HG02970 (cell line): ENCODE data around the gene ATP11A.
A peak's percentile ranks its signal among the peaks of the same experiment; 100 is the strongest.

ENCODE experiments used
- ATAC-seq: cut with Tn5 transposase; IDR thresholded peaks from one replicate; pipeline ENCODE4 v1.9.1; 2021; ENCODE audit warnings: mild to moderate bottlenecking, moderate library complexity, moderate number of reproducible peaks; ENCODE audit not compliant: unreplicated experiment, low FRiP score

The ATP11A gene

GRCh38 chr13:112688560-112689302 lies 1.1 kb upstream of the ATP11A start:
- ATAC-seq = no peak

- ATAC-seq = peak; percentile 24
These were observed 568 bp downstream of the ATP11A start for GRCh38 chr13:112690283-112690929.

DNA sequence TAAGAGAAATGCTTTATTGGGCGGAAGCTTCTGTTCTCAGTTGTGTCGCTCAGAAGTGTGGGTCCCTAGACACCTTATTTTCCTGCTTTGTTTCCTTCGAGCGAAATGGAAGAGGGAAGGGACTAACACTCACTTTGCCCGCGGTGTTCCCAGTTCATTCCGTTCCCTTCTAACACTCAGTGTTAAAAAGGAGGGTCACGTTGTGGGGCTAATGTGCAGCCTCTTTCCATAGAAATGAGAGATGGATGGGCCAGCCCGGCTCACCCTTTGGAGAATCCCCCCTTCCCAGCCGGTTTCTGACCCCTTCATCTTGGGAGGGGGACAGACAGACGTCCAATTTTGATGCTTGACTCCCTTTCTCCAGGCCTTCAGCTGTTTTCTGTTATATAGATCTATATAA lies 2.3 kb downstream of the ATP11A start:
- no peak for ATAC-seq

DNA sequence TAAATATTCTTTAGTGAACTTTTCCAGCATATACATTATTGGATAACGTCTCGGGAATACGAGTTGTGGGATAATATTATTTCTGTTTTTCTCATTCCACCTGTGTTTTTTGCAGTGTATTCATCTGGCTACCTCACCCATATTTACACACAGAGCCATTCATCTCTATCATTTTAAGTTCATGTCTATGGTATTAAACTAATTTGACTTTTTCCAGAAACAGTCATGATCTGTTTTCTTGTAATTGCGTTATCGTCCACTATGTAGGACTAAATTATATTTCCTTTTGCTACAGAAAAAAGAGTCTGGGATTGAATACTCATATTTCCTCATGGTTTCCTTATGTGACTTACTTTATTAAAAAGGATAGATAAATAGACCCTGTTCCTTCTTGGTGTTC lies 2.7 kb downstream of the ATP11A start:
- ATAC-seq = no peak

DNA sequence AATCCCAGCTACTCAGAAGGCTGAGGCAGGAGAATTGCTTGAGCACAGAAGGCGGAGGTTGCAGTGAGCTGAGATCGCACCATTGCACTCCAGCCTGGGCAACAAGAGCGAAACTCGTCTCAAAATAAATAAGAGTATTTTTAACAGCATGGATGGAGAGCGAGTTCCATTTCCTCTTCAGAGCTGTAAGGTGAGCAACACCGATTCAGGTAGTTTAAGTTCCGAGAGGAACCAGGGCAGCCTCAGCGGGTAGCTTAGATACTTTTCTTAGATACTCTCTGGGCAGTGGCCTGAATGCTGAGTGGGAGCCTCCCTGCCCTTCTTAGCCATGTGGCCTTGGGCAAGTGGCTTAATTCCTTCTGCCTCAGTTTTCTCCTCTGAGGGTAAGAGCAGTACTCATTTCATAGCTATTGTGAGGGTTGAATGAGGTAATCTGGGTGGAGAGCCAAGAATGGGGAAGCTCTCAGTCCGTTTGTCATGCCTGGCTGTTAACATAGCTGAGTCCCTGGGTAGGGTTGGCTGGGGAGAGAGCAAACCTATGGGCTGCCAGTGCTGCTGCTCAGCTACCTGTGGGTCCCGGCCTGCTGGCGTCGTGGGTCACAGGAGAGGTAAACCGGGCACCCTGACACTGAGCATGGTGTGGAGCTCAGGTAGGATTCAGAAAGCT lies 4.1 kb downstream of the ATP11A start:
- ATAC-seq = no peak

- no peak for ATAC-seq
These were observed 5.3 kb downstream of the ATP11A start for GRCh38 chr13:112695121-112695520.

- ATAC-seq = no peak
These were observed 6.4 kb downstream of the ATP11A start for GRCh38 chr13:112696001-112696868.

DNA sequence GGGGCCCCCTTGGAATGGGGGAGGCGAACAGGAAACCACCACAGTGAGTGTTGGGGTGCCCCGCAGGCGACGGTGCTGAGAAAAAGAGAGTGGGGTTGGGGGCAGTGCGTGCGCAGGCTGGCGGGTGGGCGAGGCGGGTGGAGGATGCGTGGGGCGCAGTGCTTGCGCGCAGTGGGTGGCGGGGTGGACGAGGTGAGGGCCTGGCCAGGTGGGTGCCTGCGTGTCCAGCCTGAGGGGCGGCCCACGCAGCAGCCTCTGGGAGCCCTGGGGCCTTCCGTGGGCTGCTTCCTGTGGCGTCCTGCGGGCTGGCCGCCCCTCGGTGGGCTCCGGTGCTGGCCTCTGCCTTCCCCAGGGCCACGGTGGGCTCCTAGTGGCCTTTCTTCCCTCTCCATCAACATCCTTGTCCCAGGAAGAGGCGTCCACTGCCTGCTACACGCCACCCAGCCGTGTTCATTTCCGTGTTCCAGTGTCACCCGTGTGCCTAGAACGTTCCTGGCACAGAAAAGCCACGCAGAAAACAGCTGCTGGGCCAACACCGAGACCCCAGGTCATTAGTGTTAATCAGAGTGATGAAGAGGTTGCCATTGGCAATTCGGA lies 7.1 kb downstream of the ATP11A start:
- ATAC-seq = no peak

DNA sequence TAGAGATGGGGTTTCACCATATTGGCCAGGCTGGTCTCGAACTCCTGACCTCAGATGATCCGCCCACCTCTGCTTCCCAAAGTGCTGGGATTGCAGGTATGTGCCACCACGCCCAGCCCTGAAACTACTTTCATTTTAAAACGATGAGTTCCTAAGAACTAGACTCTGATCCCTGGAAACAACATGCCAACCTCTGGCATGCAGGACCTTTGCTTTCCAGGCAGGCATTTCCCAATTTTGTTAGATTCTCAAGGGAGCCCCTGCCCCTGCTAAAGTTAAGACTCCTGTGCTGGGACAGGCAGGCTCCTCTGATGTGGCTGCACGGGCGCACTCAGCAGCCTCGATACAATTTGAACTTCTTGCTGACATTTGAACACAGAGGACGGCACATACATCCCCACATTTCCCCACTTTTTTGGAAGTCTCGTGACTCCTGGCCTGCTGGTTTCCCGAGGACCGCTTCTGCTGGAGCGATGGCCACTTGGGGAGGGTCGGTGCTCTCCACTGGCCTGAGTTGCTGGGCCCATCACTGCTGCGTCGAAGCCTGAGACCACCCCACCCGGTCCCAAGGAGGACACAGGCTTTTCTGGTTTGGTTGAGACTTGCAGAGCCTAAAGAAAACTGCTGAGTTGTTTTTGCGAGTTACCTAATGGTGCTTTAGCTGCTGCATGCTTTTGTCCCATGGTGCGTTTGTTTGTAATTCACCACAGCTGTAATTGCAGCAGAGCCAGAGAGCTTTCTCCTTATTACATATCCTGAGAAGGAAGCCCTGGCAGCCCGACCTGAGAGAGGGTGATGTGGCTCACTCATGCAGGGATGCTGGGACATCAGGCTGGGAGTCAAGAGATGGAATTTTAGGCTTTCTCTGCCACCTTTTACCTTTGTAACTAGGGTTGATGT lies 8.2 kb downstream of the ATP11A start:
- no peak for ATAC-seq

GRCh38 chr13:112699322-112699918 lies 9.6 kb downstream of the ATP11A start:
- ATAC-seq = no peak

DNA sequence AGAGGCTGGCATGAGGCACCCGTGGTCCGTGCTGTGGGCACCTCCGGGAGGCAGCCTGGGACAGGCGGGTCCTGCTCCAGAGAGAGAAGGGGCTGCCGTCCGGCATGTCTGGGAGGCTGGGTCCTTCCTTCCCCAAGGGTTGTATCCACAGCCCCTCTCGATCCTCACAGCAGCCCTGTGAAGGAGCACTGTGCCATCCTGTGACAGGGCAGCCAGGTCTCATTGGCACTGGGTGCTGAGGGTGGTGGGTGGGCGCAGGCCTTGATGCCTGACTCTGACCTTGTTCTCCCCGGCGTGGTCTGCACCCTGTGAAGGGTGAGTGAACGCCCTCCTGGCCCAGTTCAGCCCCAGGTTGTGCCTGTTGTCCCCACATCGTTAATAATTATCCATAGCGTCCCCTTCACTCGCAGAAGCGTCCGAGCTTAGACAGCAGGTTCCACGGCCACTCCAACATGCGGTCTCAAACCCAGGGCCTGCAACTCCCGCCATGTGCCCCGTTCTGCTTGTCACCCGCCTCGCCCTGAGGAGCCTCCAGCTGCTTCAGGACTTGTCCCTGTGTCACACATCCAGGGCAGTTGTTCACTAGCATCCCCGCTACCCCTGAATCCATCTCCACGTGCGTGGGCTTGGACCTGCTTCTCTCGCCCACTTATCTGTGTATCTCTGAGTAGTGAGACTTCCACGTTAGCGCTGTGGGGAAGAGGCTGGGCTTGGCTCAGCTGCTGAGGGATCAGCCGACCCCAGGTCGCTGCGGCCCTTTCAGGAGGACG lies 10.6 kb downstream of the ATP11A start:
- no peak for ATAC-seq

GRCh38 chr13:112702341-112702985 lies 12.6 kb downstream of the ATP11A start:
- ATAC-seq = no peak

DNA sequence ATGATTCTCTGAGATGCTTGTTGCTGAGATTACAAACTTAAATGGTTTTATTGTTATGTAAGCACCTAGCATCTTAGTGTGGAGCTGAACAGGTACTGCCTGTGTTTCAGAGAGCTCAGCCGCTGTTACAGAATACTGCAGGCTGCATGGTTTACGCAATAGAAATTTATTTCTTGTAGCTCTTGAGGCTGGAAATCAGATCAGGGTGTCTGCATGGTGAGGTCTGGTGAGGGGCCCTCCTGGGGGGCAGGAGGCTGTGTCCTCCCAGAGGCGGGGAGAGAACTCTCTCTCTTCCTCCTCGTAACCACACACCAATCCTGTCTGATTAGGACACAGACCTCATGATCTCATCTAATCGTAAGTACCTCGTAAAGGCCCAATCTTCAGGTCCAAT lies 13.1 kb downstream of the ATP11A start:
- ATAC-seq = no peak

DNA sequence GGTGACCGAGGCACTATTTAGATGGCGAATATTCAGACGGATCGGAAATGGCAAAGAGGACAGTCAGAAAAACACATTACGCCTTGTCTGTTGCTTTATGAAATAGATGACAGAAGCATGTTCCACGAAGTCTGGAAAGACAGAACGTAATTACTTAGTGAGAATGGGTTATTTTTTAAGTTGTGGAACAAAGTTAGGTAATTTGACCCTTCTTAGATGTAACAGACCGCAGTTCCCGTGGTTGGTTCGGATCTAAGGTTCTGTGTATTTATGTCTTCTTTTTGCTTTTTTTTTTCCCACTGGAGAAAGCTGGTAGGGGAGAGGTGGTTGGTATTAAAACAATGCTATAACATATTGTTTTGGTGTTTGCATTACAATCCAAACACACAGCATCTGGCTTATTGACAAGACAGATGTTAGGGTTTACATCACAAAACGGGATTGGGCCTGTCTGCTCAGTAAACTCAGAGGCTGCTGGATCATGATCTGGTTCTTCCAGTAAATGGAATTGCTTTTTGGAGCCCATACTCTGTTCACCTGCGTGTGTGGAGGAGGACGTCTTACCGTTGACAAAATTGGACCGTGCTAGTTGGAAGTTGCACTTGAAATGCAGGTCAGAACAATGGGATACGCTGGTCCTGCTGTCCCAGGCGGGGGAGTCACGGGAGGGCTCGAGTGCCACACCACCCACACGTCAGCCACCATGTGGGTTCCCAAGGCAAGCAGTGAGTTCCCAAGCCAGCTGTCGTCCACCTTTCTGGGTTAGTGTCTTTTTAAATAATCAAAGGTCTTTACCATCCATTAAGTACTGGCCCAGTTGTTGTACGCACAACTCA lies 13.8 kb downstream of the ATP11A start:
- no peak for ATAC-seq

DNA sequence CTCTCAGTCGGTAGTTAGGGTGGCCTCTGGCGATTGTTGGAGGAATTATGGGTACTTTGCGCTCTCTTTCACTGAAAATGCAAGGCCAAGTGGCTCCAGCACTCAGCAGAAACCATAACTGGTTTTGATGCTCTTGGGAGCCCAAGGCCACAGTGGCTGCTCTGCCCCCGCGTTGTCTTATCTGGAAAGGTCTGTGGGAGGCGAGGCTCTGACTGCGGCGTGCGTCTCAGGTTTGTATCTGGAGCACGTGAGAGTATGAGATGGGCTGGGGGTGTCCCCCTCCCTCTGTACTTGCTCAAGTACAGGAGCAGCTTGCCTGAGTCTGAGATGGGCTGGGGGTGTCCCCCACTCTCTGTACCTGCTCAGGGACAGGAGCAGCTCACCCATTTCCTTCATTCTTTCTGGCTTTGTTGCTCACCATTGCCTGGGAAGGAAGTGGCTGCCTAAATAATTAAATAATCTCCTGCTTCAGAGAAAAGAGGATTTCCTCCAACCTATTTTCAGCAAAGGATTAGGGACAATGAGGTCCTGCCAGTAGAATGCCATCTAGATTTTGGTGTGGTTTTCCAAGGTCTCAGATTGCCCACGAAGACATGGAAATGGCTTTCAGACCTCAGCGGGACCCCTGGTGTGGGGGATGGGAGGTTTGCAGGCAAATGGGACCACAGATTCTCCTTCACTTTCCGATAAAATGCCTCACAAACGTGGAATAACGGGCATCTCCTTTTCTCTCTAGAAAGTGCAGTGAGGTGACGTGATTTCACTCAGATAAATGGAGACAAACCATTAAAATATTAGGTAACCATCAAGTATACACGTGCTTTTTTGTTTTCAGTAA lies 14.7 kb downstream of the ATP11A start:
- no peak for ATAC-seq

DNA sequence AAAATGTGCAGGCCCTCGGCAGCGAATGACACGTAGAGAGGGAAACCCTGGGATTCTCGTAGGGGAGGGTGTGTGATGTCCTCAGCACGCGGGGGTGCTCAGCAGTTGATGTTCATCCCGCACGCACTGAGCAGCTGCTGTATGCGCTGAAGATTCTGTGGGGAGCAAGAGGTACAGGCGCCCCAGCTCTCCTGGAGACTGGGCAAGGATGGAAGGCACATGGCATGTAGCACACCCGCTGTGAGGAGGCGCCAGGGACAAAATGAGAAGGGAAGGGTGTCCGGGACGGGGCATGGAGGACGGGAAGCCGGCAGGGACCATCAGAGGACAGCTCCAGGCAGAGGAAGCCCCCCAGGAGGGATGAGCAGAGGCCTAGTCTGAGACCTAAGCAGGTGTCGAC lies 15.4 kb downstream of the ATP11A start:
- no peak for ATAC-seq
